Liver (tissue), 9 donors: Measurements from ENCODE around the gene DCTPP1. TPM values are rescaled to one million over a fixed set of nuclear protein-coding genes. Genes with fewer than 3 reads are reported as not detected.

ENCODE experiments used
- DNase-seq: peaks from one replicate; pipeline ENCODE4 v3.0.0-alpha.2; 2017; ENCODE audit warnings: low spot score
- H3K27ac ChIP-seq, 2 donors: one replicate each; pipeline ENCODE4 v1.7.0; 2013; ENCODE audit warnings: inconsistent platforms in 2 of 2, low read length in 2 of 2, control low read depth in 1 of 2, low read depth in 1 of 2, mild to moderate bottlenecking in 1 of 2
- H3K27me3 ChIP-seq, 4 donors: one replicate each; pipeline versions ENCODE4 v1.6.1 to v1.7.0; 2013; ENCODE audit warnings: low read length in 3 of 4, inconsistent platforms in 1 of 4, mild to moderate bottlenecking in 1 of 4, moderate library complexity in 1 of 4; ENCODE audit not compliant: control insufficient read depth in 4 of 4, insufficient read depth in 4 of 4
- H3K36me3 ChIP-seq, 4 donors: one replicate each; pipeline versions ENCODE4 v1.6.1 to v1.7.0; 2013; ENCODE audit warnings: low read length in 3 of 4, mild to moderate bottlenecking in 3 of 4, low read depth in 1 of 4, moderate library complexity in 1 of 4; ENCODE audit not compliant: control insufficient read depth in 4 of 4, insufficient read depth in 3 of 4
- H3K4me1 ChIP-seq, 4 donors: one replicate each; pipeline versions ENCODE4 v1.6.1 to v1.7.0; 2013; ENCODE audit warnings: low read length in 3 of 4, mild to moderate bottlenecking in 3 of 4, moderate library complexity in 1 of 4; ENCODE audit not compliant: control insufficient read depth in 4 of 4, insufficient read depth in 4 of 4
- H3K4me3 ChIP-seq, 3 donors: one replicate each; pipeline versions ENCODE4 v1.6.1 to v1.7.0; 2013; ENCODE audit warnings: low read length in 3 of 3, control low read depth in 1 of 3, low read depth in 1 of 3, mild to moderate bottlenecking in 1 of 3
- H3K9ac ChIP-seq, 2 donors: one replicate each; pipeline ENCODE4 v1.7.0; 2013; ENCODE audit warnings: low read length in 2 of 2, mild to moderate bottlenecking in 2 of 2, moderate library complexity in 2 of 2, control low read depth in 1 of 2, low read depth in 1 of 2
- H3K9me3 ChIP-seq, 4 donors: one replicate each; pipeline versions ENCODE4 v1.6.1 to v1.7.0; 2013; ENCODE audit warnings: low read length in 3 of 4; ENCODE audit not compliant: control insufficient read depth in 4 of 4
- CTCF ChIP-seq: fragments of 150-350 bp; IDR thresholded peaks from 2 replicates; pipeline ENCODE4 v1.5.1; 2017; ENCODE audit warnings: improper control_type of control experiment, low read depth, low read length; ENCODE audit not compliant: missing input control
- EGR1 ChIP-seq, 2 donors: IDR thresholded peaks; 2 replicates each; pipeline ENCODE4 v1.6.1; 2016 to 2018; ENCODE audit warnings: antibody characterized with exemption in 2 of 2, low read depth in 2 of 2
- NR2F2 ChIP-seq: IDR thresholded peaks from 2 replicates; pipeline ENCODE4 v1.6.1; 2016; ENCODE audit warnings: antibody characterized with exemption
- RAD21 ChIP-seq, 2 donors: IDR thresholded peaks; 2 replicates each; pipeline ENCODE4 v1.6.1; 2016; ENCODE audit warnings: antibody characterized with exemption in 2 of 2, mild to moderate bottlenecking in 2 of 2
- RXRA ChIP-seq, 2 donors: IDR thresholded peaks; 2 replicates each; pipeline ENCODE4 v1.6.1; 2017 to 2018; ENCODE audit warnings: antibody characterized with exemption in 2 of 2, mild to moderate bottlenecking in 1 of 2
- SP1 ChIP-seq: IDR thresholded peaks from 2 replicates; pipeline ENCODE4 v1.6.1; 2018; ENCODE audit warnings: antibody characterized with exemption, mild to moderate bottlenecking
- ZBTB33 ChIP-seq: IDR thresholded peaks from 2 replicates; pipeline ENCODE4 v1.6.1; 2016; ENCODE audit warnings: antibody characterized with exemption
- WGBS: extraction: QIAGEN DNeasy Blood & Tissue Kit; methylation state at CpG from one replicate; pipeline ENCODE4 v1.1.7; 2013; 5-methylcytosine and 5-hydroxymethylcytosine counted together
- polyA plus RNA-seq, 2 donors: library from polyadenylated mRNA; stranded (reverse) in 1 of 2; unstranded in 1 of 2; fragments of 200-250 nt in 1 of 2; fragments of >200 nt in 1 of 2; fragmentation: Nextera tagmentation in 1 of 2; extraction: Ambion mirVana in 1 of 2; gene quantifications; one replicate each; pipeline versions ENCODE4 v1.2.1 to v1.2.3, GENCODE V29; 2013 to 2015
- total RNA-seq, 2 donors: library from RNA; depleted of rRNA; stranded (reverse); fragments of >200 nt; gene quantifications; one replicate each; pipeline ENCODE4 v1.2.3, GENCODE V29; 2014
- donor health status: healthy.
- donor health status: healthy.
- donor health status: healthy.
- donor health status: healthy.
- donor health status: healthy.

Gene DCTPP1
- total and polyA plus RNA-seq, 4 donors = 6.0 to 18.8 (median 15.0) TPM

- Histone ChIP-seq H3K27me3 (no peaks in the 10 kb centered on the region), H3K4me3 (no peak overlapping the region), H3K27ac (no peak overlapping the region), H3K4me1 (peaks cover 5 to 15% (median 9%) of the 10 kb centered on the region in 4 donors), H3K9ac (no peak overlapping the region), H3K36me3 (no peaks in the 10 kb centered on the region), H3K9me3 (no peaks in the 10 kb centered on the region)
- TF ChIP-seq NR2F2 = peak; percentile 81
- TF ChIP-seq RAD21 (IDR thresholded peaks at IDR 0.05) = no peak
- no peak for TF ChIP-seq CTCF
- no peak for TF ChIP-seq SP1
- TF ChIP-seq EGR1 (IDR thresholded peaks at IDR 0.05; ENCODE audit: low read depth in 2 of 2) = no peak
- WGBS = 82% methylated on average over 13 of the region's 13 CpGs
- no peak for DNase-seq
These were observed 48.4 kb downstream of the DCTPP1 start for GRCh38 chr16:30381291-30382041.

GRCh38 chr16:30380803-30381208, 49.0 kb downstream of the DCTPP1 start:
- Histone ChIP-seq H3K9ac (no peak overlapping the region), H3K9me3 (no peaks in the 10 kb centered on the region), H3K36me3 (no peaks in the 10 kb centered on the region), H3K4me1 (peaks cover 5 to 15% (median 9%) of the 10 kb centered on the region in 4 donors), H3K4me3 (no peak overlapping the region), H3K27me3 (no peaks in the 10 kb centered on the region), H3K27ac (no peak overlapping the region)
- DNase-seq = no peak
- 88% methylated on average over 6 of the region's 6 CpGs for WGBS
- TF ChIP-seq RAD21 (IDR thresholded peaks at IDR 0.05) (no peak), RXRA (IDR thresholded peaks at IDR 0.05) (no peak)

- H3K4me1 ChIP-seq = peaks cover 5 to 15% (median 9%) of the 10 kb centered on the region in 4 donors
- no peak for DNase-seq
- TF ChIP-seq ZBTB33 = no peak
- no peaks in the 10 kb centered on the region for H3K36me3 ChIP-seq
- no peaks in the 10 kb centered on the region for H3K27me3 ChIP-seq
- H3K9me3 ChIP-seq = no peaks in the 10 kb centered on the region
- H3K4me3 ChIP-seq = no peak overlapping the region
- no peak overlapping the region for H3K9ac ChIP-seq
- no peak overlapping the region for H3K27ac ChIP-seq
- WGBS = 95% methylated on average over 4 of the region's 4 CpGs
These were observed 49.6 kb downstream of the DCTPP1 start for GRCh38 chr16:30380072-30380802.
